Fibroblast of the aortic adventitia (primary cell): ENCODE measurements around the gene SV2B. TPM values are rescaled to one million over a fixed set of nuclear protein-coding genes. Genes with fewer than 3 reads are reported as not detected.

ENCODE experiments used
- DNase-seq: peaks from one replicate; pipeline ENCODE4 v3.0.0-alpha.2; 2010; ENCODE audit warnings: low read depth
- H3K4me3 ChIP-seq: 2 replicates; pipeline ENCODE4 v1.5.1; 2011; ENCODE audit warnings: low read depth, mild to moderate bottlenecking, control low read depth, low read length, moderate library complexity
- CTCF ChIP-seq: IDR thresholded peaks from 2 replicates; pipeline ENCODE4 v1.5.1; 2011; ENCODE audit warnings: mild to moderate bottlenecking, low read length, control low read depth, inconsistent platforms; ENCODE audit not compliant: insufficient read depth
- total RNA-seq: library from RNA; depleted of rRNA; stranded (reverse); fragments of >200 nt; gene quantifications from 2 replicates; pipeline ENCODE4 v1.2.3, GENCODE V29; 2012; ENCODE audit warnings: low replicate concordance

Gene SV2B
- total RNA-seq, 1 donor, result not detected

GRCh38 chr15:91101608-91101920, 1.5 kb downstream of the SV2B start:
- no peak overlapping the region for H3K4me3 ChIP-seq
- DNase-seq, result no peak
- no peak for TF ChIP-seq CTCF

GRCh38 chr15:91102546-91103330, 2.7 kb downstream of the SV2B start:
- no peak for DNase-seq
- no peak for TF ChIP-seq CTCF
- H3K4me3 ChIP-seq, result no peak overlapping the region

- DNase-seq, result no peak
- TF ChIP-seq CTCF, result no peak
- no peak overlapping the region for H3K4me3 ChIP-seq
Measured at GRCh38 chr15:91104111-91104510, 4.1 kb downstream of the SV2B start.

GRCh38 chr15:91108421-91108820, 8.4 kb downstream of the SV2B start:
- no peak overlapping the region for H3K4me3 ChIP-seq
- no peak for DNase-seq
- no peak for TF ChIP-seq CTCF

GRCh38 chr15:91109885-91110284, 9.8 kb downstream of the SV2B start:
- no peak overlapping the region for H3K4me3 ChIP-seq
- no peak for DNase-seq
- no peak for TF ChIP-seq CTCF

GRCh38 chr15:91110407-91110806, 10.3 kb downstream of the SV2B start:
- no peak for TF ChIP-seq CTCF
- DNase-seq, result no peak
- no peak overlapping the region for H3K4me3 ChIP-seq

- H3K4me3 ChIP-seq, result no peak overlapping the region
- no peak for TF ChIP-seq CTCF
- no peak for DNase-seq
Measured at GRCh38 chr15:91113030-91113429, 13.0 kb downstream of the SV2B start.
